Activated T-cell treated with anti-CD3 and anti-CD28 coated beads for 1 hour (primary cell): ENCODE measurements around the gene KRTAP6-3.

Experiments
- DNase-seq: peaks from one replicate; pipeline ENCODE4 v3.0.0-alpha.2; 2020; ENCODE audit warnings: low read depth

The KRTAP6-3 gene

GRCh38 chr21:30592140-30592539, at the start of gene KRTAP6-3:
TSS of gene KRTAP6-3 (plus strand) at chr21:30592440. CDS start at chr21:30592446, 6 bp downstream.
- DNase-seq: no peak

GRCh38 chr21:30552782-30553181, 39.5 kb upstream of the KRTAP6-3 start:
- DNase-seq: no peak

- DNase-seq: no peak
Measured at GRCh38 chr21:30555095-30555494, 37.1 kb upstream of the KRTAP6-3 start.

- DNase-seq: no peak
Measured at GRCh38 chr21:30561264-30561895, 30.9 kb upstream of the KRTAP6-3 start, which contains the start of gene KRTAP19-7. TSS of gene KRTAP19-7 (minus strand) at chr21:30561314. CDS start at chr21:30561289, 25 bp downstream.

DNA sequence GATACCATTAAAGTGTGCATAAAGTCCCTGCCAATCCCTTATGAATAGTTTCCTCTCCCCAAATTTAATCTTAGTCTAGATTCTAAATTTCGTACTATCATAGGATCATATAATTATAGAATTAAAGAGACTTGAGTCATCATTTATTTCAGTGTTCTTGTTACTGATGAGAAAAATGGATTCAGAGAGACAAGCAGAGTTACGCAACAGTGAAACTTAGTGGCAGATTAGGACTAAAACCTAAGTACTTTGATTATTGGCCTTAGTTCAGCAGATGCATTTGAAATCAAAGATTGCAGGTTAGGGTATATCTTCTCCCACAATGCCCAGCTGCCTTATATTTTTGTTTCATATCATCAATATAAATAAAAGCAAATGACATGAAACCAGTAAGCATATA, 30.3 kb upstream of the KRTAP6-3 start:
- no peak for DNase-seq

- no peak for DNase-seq
Measured at GRCh38 chr21:30563072-30563471, 29.2 kb upstream of the KRTAP6-3 start.

DNA sequence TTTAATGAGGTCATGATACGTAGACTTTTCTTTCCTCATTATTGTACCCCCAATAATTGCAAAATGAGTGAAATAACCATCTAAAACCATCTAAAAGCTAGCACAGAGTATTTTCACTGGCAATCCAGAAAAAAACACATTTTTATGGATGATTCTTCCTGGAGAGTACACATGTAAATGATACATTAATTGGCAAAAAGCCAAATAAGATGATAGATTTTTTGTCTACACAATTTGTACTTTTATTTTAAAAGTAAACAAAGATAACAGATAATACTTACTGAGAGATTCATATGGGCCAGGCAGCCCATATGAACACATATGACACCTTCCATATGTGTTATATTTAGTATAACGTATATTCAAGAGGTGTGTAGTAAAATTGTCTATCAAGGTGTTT, 28.6 kb upstream of the KRTAP6-3 start:
- no peak for DNase-seq

GRCh38 chr21:30567617-30568016, 24.6 kb upstream of the KRTAP6-3 start:
- no peak for DNase-seq

DNA sequence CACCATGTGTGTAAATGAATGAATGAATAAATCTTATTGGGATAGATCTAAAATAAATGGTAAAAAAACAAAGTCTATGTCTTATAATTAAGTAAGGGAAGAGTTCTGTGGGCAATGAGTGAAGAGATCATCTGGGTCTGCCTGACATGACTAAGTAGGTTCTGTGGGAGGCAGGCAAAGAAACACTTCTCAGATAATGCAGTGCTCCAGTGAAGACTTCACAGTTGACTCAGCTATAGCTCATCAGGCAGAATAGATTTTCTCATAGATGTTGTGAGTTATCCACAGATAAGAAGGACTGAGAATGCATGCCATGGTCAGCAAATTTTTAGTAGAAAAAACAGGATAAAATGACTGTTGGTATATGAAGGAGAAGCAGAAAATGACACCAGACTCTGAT, 14.5 kb upstream of the KRTAP6-3 start:
- no peak for DNase-seq

DNA sequence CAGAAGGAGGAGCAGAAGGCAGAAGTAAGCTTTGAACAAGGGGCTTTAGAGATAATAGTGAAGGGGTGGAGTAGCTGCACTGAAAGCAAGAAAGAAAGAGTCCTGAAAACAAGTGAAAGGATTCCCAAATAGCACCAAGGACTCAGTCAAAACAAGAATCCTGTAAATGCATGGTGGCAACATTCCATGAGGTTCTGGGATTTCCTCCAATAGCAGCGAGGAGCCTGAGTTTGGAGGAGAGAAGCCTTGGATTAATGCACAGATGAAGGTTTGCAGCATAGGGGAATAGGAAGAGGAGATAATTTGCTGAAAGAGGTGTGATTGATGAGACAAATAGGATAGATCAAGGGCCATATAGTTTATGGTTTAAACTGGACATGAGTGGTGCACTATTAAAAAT, 12.9 kb upstream of the KRTAP6-3 start:
- no peak for DNase-seq

GRCh38 chr21:30580132-30580531, 12.1 kb upstream of the KRTAP6-3 start:
- no peak for DNase-seq

- DNase-seq: no peak
Measured at GRCh38 chr21:30582870-30583269, 9.4 kb upstream of the KRTAP6-3 start.

- DNase-seq: no peak
Measured at GRCh38 chr21:30590297-30590696, 1.9 kb upstream of the KRTAP6-3 start, which contains the start of gene KRTAP22-2. TSS of gene KRTAP22-2 (minus strand) at chr21:30590397.

DNA sequence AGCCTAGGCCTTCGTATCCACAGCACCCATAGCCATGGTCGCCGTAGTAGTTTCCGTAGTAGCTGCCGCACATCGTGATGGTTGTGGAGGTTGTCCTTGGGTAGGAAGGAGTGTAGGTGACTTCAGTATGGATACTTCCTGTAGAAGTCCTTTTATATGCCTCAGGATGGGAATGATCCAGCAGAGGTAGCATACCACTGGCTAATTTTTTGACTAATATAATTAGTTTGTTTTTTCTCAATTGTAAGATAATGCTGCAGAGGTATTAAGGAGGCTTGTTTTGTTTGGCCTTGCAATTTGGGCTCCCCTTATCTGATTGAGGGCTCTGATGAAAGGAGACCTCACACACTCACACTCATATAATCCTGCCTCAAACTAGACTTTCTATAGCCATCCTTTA, 6.6 kb downstream of the KRTAP6-3 start, which contains the start of gene KRTAP6-2:
Gene KRTAP6-2 (minus strand): TSS at position 101 of the 400 bp plus-strand sequence. CDS start 28 bp downstream, at position 73.
- DNase-seq: no peak

DNA sequence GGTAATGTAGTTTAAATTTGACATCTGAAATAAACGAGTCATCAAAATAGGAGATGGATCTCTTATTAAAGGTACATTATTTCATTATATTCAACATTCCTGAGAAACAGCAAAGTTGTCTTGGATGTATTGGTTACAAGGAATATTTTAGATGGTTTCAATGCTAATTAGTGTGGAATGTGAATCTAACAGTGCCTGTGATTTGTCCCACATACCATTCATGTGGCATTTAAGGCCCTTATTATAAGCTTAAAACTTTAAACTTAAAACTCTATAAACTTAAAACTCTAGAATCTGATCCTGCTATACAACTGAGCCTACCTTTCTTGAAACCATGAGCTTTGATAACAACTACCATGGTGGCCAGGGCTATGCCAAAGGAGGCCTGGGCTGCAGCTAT, 8.5 kb downstream of the KRTAP6-3 start, which contains the start of gene KRTAP22-1:
Gene KRTAP22-1 (plus strand): TSS at position 301 of the 400 bp plus-strand sequence.
- no peak for DNase-seq

- no peak for DNase-seq
Measured at GRCh38 chr21:30605968-30606367, 13.7 kb downstream of the KRTAP6-3 start.

DNA sequence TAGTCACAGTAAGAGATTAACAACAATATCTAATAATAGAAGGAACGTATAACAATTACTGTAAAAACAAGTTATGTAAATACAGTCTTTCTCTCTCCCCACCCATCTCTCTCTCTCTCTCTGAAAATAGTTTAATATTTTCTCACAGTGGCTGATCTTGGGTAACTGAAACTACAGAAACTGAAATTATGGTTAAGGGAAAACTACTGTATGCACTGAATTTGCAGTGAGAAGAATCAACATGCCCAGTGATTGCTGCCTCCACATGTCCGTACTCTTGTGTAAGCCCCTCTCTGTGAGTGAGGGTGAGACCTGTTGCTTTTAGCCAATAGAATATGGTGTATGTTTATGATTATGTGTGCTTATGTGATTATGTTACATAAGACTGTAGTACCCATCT, 19.9 kb downstream of the KRTAP6-3 start:
- DNase-seq: no peak

DNA sequence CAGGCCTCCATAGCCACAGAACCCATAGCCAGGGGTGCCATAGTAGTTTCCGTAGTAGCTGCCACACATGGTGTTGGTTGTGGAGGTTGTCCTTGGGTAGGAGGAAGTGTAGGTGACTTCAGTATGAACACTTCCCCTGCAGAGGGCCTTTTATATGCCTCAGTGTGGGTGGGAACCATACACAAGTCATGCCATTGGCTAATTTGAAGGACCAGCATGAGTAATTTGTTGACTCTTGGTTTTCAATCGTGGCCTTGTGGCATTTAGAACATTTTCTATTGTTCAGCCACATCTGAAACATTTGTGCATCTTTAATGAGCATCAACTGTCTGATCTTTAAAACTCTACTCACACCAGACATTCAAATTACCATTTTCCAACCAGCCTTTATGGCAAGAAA, 21.6 kb downstream of the KRTAP6-3 start, which contains the start of gene KRTAP6-1:
Gene KRTAP6-1 (minus strand): TSS at position 95 of the 400 bp plus-strand sequence. CDS start 26 bp downstream, at position 69.
- DNase-seq: no peak

- DNase-seq: no peak
Measured at GRCh38 chr21:30615199-30615598, 23.0 kb downstream of the KRTAP6-3 start.

GRCh38 chr21:30616125-30616524, 23.9 kb downstream of the KRTAP6-3 start, which contains the start of gene KRTAP20-1:
TSS of gene KRTAP20-1 (plus strand) at chr21:30616425. CDS start at chr21:30616455, 30 bp downstream.
- no peak for DNase-seq

DNA sequence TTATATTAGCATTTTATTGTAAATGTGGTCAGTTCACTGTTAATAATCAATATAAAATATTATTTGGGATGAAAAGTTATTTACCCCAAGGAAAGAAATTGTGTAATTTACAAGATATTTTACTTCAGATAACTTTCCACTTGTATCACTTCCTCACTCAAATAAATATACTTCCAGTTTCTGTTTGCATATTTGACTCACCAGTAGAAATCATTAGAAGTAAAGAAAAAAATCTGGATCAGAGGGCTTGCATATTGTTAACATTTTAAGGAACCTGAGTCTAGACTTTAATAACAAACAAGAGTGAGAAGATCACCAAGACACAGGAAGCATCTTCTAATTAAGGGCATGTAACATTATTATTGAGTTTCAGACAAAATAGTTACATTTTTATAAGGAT, 27.8 kb downstream of the KRTAP6-3 start:
- no peak for DNase-seq

DNA sequence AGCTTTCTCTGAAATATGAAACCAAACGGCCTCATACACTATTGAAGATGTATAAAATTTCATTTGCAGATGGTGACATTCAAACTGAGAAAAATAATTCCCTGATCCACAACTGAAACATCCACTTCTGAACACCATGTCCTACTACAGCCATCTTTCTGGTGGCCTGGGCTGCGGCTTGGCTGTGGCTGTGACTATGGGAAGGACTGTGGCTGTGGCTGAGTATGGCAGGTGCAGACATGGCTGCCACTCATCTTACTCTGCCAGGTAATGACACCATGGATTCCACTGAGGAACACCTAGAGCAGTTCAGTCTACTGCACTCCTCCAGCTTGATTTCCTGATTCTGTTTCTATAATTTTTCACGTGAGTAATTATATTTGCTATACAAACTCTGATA, 28.3 kb downstream of the KRTAP6-3 start, which contains the start of gene KRTAP20-4:
Gene KRTAP20-4 (plus strand): TSS at position 106 of the 400 bp plus-strand sequence.
- DNase-seq: no peak

DNA sequence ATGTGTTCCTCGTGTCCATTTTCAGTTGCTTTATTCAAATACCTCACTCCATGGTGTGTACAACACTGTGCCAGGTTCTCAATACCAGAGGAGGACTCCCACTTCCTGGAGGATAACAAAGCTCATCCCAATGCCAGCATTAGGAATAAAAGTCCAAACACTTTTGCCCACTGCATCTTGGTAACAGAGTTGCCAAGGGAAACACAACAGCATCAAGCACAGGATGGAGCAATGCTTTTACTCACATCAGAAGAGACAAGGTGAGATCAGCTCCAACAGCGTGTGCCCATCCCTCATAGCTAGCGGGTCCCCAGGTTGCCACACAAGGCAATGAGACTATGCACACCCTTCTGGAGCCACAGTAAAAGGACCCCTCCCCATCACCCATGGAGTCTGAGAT, 31.1 kb downstream of the KRTAP6-3 start:
- no peak for DNase-seq
